Stimulated activated CD4-positive, alpha-beta T cell treated with anti-CD3 and anti-CD28 coated beads, Interleukin-2, amount 100 ng/mL, for 4 hours (primary cell): ENCODE results near the gene ACTR10.
A peak's percentile ranks its signal among the peaks of the same experiment; 100 is the strongest.
"Not testable (repeated sequence)": the region's sequence is repeated elsewhere in the genome, so short reads cannot be mapped to it uniquely, and the experiment has no call there.

ENCODE experiments used
- DNase-seq: peaks from one replicate; pipeline ENCODE4 v3.0.0-alpha.2; 2020; ENCODE audit warnings: low read depth

Gene ACTR10

GRCh38 chr14:58216544-58216943 is 16.6 kb downstream of the ACTR10 start:
- no peak for DNase-seq

- DNase-seq = no peak
Measured at GRCh38 chr14:58227096-58227819, 27.3 kb downstream of the ACTR10 start.

GRCh38 chr14:58238252-58239243 is 38.6 kb downstream of the ACTR10 start:
- DNase-seq = no peak

GRCh38 chr14:58239244-58240195 is 39.6 kb downstream of the ACTR10 start:
- peak; percentile 70 for DNase-seq

GRCh38 chr14:58243790-58244555 is 44.0 kb downstream of the ACTR10 start:
- DNase-seq = no peak

- DNase-seq = peak; percentile 97
Measured at GRCh38 chr14:58244556-58245387, 44.8 kb downstream of the ACTR10 start, which contains the start of gene PSMA3. TSS of gene PSMA3 (plus strand) at chr14:58244843. CDS start at chr14:58244921, 78 bp downstream.

- DNase-seq = no peak
Measured at GRCh38 chr14:58245562-58245961, 45.6 kb downstream of the ACTR10 start.

GRCh38 chr14:58249611-58250010 is 49.7 kb downstream of the ACTR10 start:
- DNase-seq = no peak

- DNase-seq = no peak
Measured at GRCh38 chr14:58258156-58258555, 58.2 kb downstream of the ACTR10 start.

GRCh38 chr14:58262005-58262404 is 62.1 kb downstream of the ACTR10 start:
- not testable (repeated sequence) for DNase-seq

- no peak for DNase-seq
Measured at GRCh38 chr14:58265401-58265800, 65.5 kb downstream of the ACTR10 start.

GRCh38 chr14:58270628-58271027 is 70.7 kb downstream of the ACTR10 start:
- DNase-seq = no peak

- DNase-seq = no peak
Measured at GRCh38 chr14:58272588-58273372, 72.8 kb downstream of the ACTR10 start.

GRCh38 chr14:58274881-58275280 is 74.9 kb downstream of the ACTR10 start:
- DNase-seq = no peak

GRCh38 chr14:58275527-58276190 is 75.7 kb downstream of the ACTR10 start:
- no peak for DNase-seq

GRCh38 chr14:58276208-58276607 is 76.3 kb downstream of the ACTR10 start:
- no peak for DNase-seq

GRCh38 chr14:58278177-58278576 is 78.2 kb downstream of the ACTR10 start:
- no peak for DNase-seq

GRCh38 chr14:58280954-58281787 is 81.2 kb downstream of the ACTR10 start:
- no peak for DNase-seq
